ENCODE measurements around the gene EPYC. TPM values are rescaled to one million over a fixed set of nuclear protein-coding genes. Genes with fewer than 3 reads are reported as not detected.

The EPYC gene
- total and polyA plus RNA-seq, 2 experiments from 2014 or later: 0.27 to 0.40 TPM

DNA sequence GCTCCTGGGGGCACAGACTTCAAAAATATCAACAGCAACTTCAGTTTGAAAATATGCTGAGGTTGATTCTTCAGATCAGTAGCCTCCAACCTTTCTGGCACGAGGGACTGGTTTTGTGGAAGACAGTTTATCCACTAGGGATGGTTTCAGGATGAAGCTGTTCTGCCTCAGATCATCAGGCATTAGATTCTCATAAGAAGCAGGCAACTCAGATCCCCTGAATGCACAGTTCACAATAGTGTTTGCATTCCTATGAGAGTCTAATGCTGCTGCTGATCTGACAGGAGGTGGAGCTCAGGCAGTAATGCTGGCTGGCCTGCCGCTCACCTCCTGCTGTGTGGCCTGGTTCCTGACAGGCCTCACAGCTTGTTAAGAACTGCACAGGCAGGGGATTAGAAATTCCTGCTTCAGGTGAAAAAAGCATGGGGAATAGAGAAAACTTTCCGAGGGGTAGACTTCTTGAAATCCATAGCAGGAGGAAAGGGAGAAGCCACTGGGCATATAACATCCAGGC is 12.8 kb downstream of the EPYC start:
- H3K9me3 ChIP-seq (ENCODE audit: low read depth): no peaks in the 10 kb centered on the region
- no peak for DNase-seq (ENCODE audit: low spot score)
- WGBS (ENCODE audit: low lambda C conversion rate, missing lambda C conversion rate): 86% methylated on average over 3 of the region's 3 CpGs

GRCh38 chr12:90990611-90991010 is 14.2 kb downstream of the EPYC start:
- no peaks in the 10 kb centered on the region for H4K20me1 ChIP-seq (ENCODE audit: insufficient read depth, poor library complexity, severe bottlenecking)
- H2AFZ ChIP-seq: no peak overlapping the region
- no peak overlapping the region for H3K27ac ChIP-seq
- no peaks in the 10 kb centered on the region for H3K27me3 ChIP-seq
- H3K79me2 ChIP-seq: no peaks in the 10 kb centered on the region
- WGBS (ENCODE audit: low lambda C conversion rate, missing lambda C conversion rate): 62% methylated on average over 3 of the region's 3 CpGs
- no peak overlapping the region for H3K4me2 ChIP-seq
- DNase-seq (ENCODE audit: low spot score): no peak
- TF ChIP-seq EZH2phosphoT487 (IDR thresholded peaks at IDR 0.05; ENCODE audit: low read depth, severe bottlenecking, unreplicated experiment) (no peak), EZH2 (IDR thresholded peaks at IDR 0.05; ENCODE audit: borderline replicate concordance) (no peak)
- TF ChIP-seq, protein P1, sequence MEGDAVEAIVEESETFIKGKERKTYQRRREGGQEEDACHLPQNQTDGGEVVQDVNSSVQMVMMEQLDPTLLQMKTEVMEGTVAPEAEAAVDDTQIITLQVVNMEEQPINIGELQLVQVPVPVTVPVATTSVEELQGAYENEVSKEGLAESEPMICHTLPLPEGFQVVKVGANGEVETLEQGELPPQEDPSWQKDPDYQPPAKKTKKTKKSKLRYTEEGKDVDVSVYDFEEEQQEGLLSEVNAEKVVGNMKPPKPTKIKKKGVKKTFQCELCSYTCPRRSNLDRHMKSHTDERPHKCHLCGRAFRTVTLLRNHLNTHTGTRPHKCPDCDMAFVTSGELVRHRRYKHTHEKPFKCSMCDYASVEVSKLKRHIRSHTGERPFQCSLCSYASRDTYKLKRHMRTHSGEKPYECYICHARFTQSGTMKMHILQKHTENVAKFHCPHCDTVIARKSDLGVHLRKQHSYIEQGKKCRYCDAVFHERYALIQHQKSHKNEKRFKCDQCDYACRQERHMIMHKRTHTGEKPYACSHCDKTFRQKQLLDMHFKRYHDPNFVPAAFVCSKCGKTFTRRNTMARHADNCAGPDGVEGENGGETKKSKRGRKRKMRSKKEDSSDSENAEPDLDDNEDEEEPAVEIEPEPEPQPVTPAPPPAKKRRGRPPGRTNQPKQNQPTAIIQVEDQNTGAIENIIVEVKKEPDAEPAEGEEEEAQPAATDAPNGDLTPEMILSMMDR (IDR thresholded peaks at IDR 0.05; ENCODE audit: poor library complexity): no peak
- no peaks in the 10 kb centered on the region for H3K9me3 ChIP-seq (ENCODE audit: low read depth)
- no peak overlapping the region for H3K4me3 ChIP-seq
- H3K9me2 ChIP-seq (replicated peaks; ENCODE audit: insufficient read depth): no peaks in the 10 kb centered on the region
- H3K36me3 ChIP-seq (replicated peaks; ENCODE audit: insufficient read depth, low read depth): no peaks in the 10 kb centered on the region
- H3K4me1 ChIP-seq (ENCODE audit: insufficient read depth): no peaks in the 10 kb centered on the region

More for the DNA sequence above, 12.8 kb downstream of the EPYC start:
- H2AFZ ChIP-seq: no peak overlapping the region
- no peaks in the 10 kb centered on the region for H3K36me3 ChIP-seq (replicated peaks; ENCODE audit: insufficient read depth, low read depth)
- H3K9me2 ChIP-seq (replicated peaks; ENCODE audit: insufficient read depth): no peaks in the 10 kb centered on the region
- TF ChIP-seq, protein P1 (IDR thresholded peaks at IDR 0.05; ENCODE audit: poor library complexity): no peak
- no peak for TF ChIP-seq EZH2phosphoT487 (IDR thresholded peaks at IDR 0.05; ENCODE audit: low read depth, severe bottlenecking, unreplicated experiment)
- TF ChIP-seq EZH2 (IDR thresholded peaks at IDR 0.05; ENCODE audit: borderline replicate concordance): no peak
- no peak overlapping the region for H3K4me3 ChIP-seq
- H3K79me2 ChIP-seq: no peaks in the 10 kb centered on the region
- no peaks in the 10 kb centered on the region for H3K27me3 ChIP-seq
- no peak overlapping the region for H3K4me2 ChIP-seq
- H3K27ac ChIP-seq: no peak overlapping the region
- H3K4me1 ChIP-seq (ENCODE audit: insufficient read depth): no peaks in the 10 kb centered on the region
- H4K20me1 ChIP-seq (ENCODE audit: insufficient read depth, poor library complexity, severe bottlenecking): no peaks in the 10 kb centered on the region

GRCh38 chr12:90989686-90990111 is 15.1 kb downstream of the EPYC start:
- H3K27ac ChIP-seq: no peak overlapping the region

More at GRCh38 chr12:90989686-90990111, 15.1 kb downstream of the EPYC start:
- no peaks in the 10 kb centered on the region for H3K4me1 ChIP-seq (ENCODE audit: insufficient read depth)
- H3K9me3 ChIP-seq (ENCODE audit: low read depth): no peaks in the 10 kb centered on the region
- no peaks in the 10 kb centered on the region for H3K36me3 ChIP-seq (replicated peaks; ENCODE audit: insufficient read depth, low read depth)
- H3K4me2 ChIP-seq: no peak overlapping the region
- WGBS (ENCODE audit: low lambda C conversion rate, missing lambda C conversion rate): 97% methylated on average over 1 of the region's 1 CpG
- H2AFZ ChIP-seq: no peak overlapping the region
- no peak overlapping the region for H3K4me3 ChIP-seq
- no peaks in the 10 kb centered on the region for H4K20me1 ChIP-seq (ENCODE audit: insufficient read depth, poor library complexity, severe bottlenecking)
- no peaks in the 10 kb centered on the region for H3K27me3 ChIP-seq
- DNase-seq (ENCODE audit: low spot score): no peak
- H3K9me2 ChIP-seq (replicated peaks; ENCODE audit: insufficient read depth): no peaks in the 10 kb centered on the region
- TF ChIP-seq, protein P1 (IDR thresholded peaks at IDR 0.05; ENCODE audit: poor library complexity): no peak
- no peak for TF ChIP-seq EZH2phosphoT487 (IDR thresholded peaks at IDR 0.05; ENCODE audit: low read depth, severe bottlenecking, unreplicated experiment)
- H3K79me2 ChIP-seq: no peaks in the 10 kb centered on the region
